DMS153 treated with DMSO at 0.1 percent for 48 hours (cell line): Measurements from ENCODE around the gene CDC37.
"Not testable (repeated sequence)": the region's sequence is repeated elsewhere in the genome, so short reads cannot be mapped to it uniquely, and the experiment has no call there.

ENCODE experiments used
- DNase-seq: peaks from one replicate; lab custom pipeline; 2025; ENCODE audit not compliant: unreplicated experiment; lab: John Stamatoyannopoulos, UW

Gene CDC37

GRCh38 chr19:10395917-10396316, 7.4 kb downstream of the CDC37 start:
- DNase-seq = no peak

DNA sequence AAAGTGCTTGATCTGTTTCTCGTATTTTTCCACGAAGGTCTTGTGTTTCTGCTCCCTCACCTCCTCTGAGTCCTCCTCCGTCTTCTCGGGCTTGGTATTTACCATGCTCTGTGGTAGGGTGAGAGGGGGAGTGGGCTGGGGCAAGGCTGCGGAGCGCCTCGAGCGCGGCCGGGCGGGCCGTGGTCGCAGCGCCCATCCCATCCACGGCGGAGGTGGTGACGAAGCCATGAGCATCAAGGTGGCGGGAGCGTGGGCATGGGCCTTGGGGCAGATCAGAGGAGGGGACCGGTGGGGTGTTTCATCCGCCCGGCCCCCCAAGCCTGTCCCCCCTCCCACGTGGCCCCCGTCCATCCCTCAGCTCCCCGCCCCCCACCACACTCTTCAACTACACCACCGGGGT, 7.9 kb downstream of the CDC37 start:
- no peak for DNase-seq

- no peak for DNase-seq
Measured at GRCh38 chr19:10395003-10395402, 8.3 kb downstream of the CDC37 start.

DNA sequence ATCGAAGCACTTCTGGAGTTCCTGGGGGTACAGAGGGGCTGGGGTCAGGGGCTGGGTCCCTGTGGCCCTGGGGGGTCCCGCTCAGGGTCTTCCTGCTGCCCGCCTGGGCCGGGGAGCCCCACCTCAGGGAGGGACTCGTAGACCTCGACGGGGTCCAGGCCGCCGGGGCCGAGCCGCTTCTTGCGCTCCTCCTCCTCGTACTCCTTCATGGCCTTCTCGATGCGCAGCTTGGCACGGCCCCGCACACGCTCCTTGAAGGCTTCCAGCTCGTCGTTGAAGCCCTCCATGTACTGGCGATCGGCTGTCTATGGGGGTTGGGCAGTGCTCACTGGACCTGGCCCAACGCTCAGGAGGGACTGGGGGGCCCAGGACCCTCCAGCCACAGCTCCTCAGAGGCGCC, 10.2 kb downstream of the CDC37 start:
- DNase-seq = no peak

GRCh38 chr19:10392120-10392519, 11.2 kb downstream of the CDC37 start:
- no peak for DNase-seq

GRCh38 chr19:10390652-10391286, 12.6 kb downstream of the CDC37 start:
- DNase-seq = peak; percentile 35

DNA sequence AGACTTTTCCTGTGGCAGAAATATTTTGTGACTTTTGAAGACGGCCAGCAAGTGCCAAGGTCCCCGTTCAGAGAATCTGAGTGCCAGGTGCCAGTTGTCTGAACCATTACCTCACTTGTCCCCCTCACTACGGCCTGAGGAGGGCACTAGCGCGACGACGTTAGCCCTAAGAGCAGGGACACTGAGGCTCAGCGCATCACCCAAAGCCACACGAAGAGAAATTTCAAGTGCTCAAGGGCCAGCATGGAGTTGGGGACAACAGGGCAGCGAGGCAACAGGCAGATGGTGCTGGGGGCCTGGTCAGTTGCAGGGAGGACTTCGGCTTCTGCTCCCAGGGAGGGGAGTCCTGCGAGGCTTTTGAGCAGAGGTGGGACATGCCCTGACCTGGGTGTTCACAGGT, 13.5 kb downstream of the CDC37 start:
- DNase-seq = no peak

DNA sequence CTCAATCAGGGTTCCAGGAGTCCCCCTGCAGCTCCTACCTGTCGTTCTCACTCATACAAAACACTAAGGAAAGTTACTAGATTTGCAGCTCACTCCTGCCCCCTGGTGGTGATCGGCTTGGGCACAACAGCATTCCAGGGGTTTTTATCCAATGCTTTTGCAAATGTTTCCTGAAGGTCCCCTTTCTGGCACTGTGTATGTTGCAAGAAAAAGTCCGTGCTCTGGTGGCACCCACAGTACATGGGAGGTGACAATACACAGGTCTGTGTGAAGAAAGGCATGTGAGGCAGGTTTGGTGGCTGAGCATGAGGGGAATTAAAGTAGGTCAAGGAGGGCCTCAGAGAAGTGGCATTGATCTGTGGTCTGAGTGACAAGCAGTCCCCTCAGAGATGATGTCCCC, 14.4 kb downstream of the CDC37 start:
- DNase-seq = peak; percentile 77

DNA sequence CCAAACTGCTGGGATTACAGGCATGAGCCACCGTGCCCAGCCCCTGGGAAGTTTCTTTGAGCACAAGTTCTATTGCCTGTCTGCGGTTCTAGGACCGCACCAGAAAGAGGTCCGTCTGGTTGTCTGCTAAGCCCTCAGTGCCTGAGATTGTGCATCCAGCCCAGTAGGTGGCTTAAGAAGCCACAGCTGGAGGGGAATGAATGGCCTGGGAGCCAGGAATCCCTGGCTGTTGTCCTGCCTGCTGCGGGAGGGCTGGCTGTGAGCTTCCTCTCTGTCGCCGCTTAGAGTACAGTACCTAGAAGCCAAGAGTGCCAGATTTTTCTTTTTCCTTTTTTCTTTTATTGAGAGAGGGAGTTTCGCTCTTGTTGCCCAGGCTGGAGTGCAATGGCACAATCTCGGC, 18.8 kb downstream of the CDC37 start:
- DNase-seq = no peak

- not testable (repeated sequence) for DNase-seq
Measured at GRCh38 chr19:10383223-10383499, 20.2 kb downstream of the CDC37 start.

DNA sequence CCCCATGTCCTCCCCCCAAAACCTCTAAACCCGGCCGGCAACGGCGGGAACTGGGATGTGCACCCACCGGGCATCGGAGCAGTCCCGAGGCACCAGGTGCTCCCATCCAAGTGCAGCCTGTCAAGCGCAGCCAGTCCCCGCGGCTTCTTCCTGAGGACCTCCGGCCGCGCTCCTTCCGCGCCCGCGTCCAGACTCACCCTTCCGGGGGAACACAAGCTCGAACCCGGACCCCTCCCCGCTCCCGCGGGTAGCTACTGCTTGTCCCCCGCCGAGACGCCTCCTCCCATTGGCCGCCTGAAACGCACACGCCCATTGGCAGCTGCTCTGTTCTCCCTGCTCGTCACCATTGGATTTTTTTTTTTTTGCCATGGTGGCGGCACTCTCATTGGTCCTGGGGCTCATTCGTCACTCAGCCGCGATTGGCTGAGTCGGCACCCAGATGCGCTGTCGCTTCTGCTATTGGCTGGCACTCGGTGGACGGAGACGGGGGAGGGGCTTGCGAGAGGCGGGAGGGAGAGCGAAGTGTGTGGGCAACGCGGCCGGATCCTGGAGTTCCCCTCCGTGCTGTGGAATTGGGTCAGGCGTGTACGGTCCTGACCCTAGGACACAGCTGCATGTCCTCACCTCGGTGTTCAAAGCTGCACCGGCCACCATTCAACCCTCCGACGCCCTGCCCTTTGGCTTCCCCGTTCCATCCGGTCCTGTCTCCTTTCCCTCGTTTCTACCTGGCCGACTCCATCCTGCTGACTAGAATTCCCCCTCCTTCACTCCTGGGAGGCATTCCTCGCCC, 22.8 kb downstream of the CDC37 start, which contains the start of gene TYK2:
Gene TYK2, minus strand, starts transcription at position 260 of the 790 bp plus-strand sequence. CDS start 2,166 bp downstream, outside the sequence.
- DNase-seq = peak; percentile 89

DNA sequence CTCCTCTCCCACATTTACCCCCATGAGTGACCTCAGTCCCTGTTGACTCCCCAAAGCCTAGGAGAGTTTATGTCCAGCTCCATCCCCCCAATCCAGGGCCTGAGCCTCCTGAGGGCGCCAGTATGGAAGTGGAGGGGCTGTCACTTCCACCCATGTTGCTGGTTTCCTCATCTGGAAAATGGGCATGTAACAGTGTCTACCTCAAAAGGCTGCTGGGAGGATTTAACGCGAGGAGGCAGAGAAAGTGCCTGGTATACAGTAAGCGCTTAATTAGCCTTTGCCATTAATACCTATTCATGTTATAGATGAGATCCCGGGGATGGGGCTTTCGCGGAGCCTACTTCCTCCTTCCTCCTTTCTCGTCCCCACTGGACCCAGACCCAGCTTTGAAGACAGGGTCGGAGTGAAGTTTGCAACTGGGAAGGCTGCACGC, 23.4 kb downstream of the CDC37 start:
- DNase-seq = no peak

DNA sequence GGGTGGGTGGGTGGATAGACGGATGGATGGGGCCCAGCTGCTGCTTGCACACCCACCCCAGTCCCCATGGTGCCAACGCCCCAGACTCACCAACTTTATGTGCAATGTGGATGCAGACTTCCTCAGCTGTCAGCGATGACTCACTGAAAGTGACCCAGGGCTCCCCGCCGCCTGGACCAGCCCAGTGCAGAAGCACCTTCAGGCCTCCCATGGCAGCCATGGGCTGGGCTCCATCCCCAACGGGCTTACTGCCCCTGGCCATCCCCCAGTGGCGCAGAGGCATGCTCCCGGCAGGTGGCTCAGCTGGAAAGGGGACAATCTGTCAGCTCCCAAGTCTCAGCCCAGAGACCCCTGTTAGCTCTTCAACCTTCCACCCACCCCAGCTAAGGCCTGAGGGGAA, 25.2 kb downstream of the CDC37 start:
- no peak for DNase-seq

- not testable (repeated sequence) for DNase-seq
Measured at GRCh38 chr19:10377140-10377640, 26.2 kb downstream of the CDC37 start.

DNA sequence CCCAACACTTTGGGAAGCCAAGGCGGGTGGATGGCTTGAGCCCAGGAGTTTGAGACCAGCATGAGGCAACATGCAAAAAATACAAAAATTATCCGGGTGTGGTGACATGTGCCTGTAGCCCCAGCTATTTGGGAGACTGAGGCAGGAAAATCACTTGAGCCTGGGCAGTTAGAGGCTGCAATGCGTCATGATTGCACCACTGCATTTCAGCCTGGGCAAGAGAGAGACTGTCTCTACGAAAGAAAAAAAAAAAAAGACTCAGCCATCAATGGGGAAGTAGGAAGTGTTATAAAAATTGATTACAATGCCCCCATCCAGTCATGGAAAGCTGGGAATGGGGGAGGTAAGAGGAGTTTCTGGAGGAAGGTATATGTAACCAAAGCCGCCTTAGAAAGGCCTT, 28.4 kb downstream of the CDC37 start:
- DNase-seq = no peak

- DNase-seq = no peak
Measured at GRCh38 chr19:10372690-10373089, 30.7 kb downstream of the CDC37 start.

GRCh38 chr19:10368101-10368803, 35.1 kb downstream of the CDC37 start:
- DNase-seq = no peak

DNA sequence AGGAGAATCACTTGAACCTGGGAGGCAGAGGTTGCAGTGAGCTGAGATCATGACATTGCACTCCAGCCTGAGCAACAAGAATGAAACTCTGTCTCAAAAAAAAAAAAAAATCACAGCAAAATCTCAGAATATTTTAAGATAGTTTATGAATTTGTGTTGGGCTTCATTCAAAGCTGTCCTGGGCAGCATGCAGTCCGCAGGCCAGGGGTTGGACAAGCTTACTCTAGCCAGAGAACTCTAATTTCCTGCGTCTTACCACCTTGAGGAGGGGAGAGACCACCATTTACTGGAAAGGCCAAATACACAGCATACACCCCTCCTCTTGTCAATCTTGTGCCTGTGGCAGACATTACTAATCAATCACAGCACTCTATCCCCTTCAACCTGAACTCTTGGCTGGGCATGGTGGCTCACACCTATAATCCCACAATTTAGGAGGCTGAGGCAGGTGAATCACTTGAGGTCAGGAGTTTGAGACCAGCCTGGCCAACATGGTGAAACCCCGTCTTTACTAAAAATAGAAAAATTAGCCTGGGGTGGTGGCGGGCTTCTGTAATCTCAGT, 36.3 kb downstream of the CDC37 start:
- DNase-seq = not testable (repeated sequence)

DNA sequence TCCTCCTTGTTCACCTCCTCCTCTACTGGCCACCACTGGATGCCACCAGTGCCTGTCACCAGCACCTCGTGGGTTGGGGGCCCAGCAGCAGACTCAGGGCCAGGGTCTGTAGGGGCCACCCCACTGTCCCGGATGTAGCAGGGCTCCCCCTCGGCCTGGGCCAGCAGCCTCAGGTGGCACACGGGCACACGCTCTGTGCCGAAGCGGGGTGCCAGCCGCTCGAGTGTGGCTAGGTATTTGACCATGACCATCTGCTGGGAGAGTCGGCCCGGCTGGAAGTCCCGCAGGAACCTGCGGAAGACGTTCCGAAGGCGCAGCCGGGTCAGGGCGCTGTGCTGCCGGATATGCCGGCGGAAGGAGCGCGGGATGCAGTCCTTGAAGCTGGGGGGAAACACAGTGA, 37.8 kb downstream of the CDC37 start:
- no peak for DNase-seq

DNA sequence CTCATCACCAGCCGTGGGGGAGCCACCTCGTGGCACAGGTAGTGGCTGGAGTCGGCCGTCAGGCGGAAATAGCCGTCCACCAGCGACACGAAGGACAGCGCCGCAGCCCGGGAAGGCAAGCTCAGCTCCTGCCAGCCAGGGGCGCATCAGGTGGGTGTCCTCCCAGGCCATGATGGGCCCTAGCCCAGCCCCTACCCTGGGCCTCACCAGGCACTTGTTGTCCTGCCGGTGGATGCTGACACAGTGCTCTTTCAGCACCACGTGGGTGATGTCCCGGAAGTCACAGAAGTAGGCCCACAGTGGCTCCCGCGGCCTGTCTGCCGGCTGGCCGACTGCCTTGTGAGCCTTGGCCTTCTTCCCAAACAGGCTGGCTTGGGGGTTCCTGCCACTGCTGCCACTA, 38.7 kb downstream of the CDC37 start:
- DNase-seq = no peak

- DNase-seq = no peak
Measured at GRCh38 chr19:10363789-10364281, 39.5 kb downstream of the CDC37 start.
